WTC11 (cell line): ENCODE data around the gene POLR3B.

ENCODE experiments used
- SMAD4 ChIP-seq: sonication (generic); formaldehyde crosslinking; IDR thresholded peaks from 2 replicates; pipeline ENCODE4 v1.8.0; 2022; ENCODE audit warnings: mild to moderate bottlenecking, missing genetic modification reagents
- TF ChIP-seq, protein P1 (sequence below): fragments of 200-600 bp; IDR thresholded peaks from 2 replicates; pipeline ENCODE4 v1.8.0; 2022; ENCODE audit warnings: antibody characterized with exemption

DNA sequence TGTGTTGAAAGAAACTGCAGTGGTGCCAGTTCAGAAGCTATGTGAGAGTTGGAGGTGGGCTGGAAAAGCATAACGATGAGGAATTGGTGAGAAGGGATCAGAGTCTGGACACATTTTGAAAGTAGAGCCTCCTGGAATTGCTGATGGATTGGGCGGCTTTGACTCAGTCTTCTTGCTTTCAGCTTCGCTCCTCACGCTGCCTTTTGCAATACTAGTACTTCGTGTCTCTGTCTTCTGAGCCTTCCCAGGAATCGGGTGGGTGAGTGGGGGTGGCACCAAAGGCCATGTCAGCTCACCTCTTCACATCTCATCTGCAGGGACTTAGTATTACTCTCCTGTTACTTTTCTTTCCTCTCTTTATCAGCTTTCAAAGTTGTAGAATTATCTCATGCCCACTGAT is 123.7 kb downstream of the POLR3B start:
- no peak for TF ChIP-seq SMAD4 (CRISPR knock-in tag)
- TF ChIP-seq, protein P1, sequence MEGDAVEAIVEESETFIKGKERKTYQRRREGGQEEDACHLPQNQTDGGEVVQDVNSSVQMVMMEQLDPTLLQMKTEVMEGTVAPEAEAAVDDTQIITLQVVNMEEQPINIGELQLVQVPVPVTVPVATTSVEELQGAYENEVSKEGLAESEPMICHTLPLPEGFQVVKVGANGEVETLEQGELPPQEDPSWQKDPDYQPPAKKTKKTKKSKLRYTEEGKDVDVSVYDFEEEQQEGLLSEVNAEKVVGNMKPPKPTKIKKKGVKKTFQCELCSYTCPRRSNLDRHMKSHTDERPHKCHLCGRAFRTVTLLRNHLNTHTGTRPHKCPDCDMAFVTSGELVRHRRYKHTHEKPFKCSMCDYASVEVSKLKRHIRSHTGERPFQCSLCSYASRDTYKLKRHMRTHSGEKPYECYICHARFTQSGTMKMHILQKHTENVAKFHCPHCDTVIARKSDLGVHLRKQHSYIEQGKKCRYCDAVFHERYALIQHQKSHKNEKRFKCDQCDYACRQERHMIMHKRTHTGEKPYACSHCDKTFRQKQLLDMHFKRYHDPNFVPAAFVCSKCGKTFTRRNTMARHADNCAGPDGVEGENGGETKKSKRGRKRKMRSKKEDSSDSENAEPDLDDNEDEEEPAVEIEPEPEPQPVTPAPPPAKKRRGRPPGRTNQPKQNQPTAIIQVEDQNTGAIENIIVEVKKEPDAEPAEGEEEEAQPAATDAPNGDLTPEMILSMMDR, result no peak
